WTC11 (cell line): ENCODE measurements around the gene ZMYND11. TPM values are rescaled to one million over a fixed set of nuclear protein-coding genes. Genes with fewer than 3 reads are reported as not detected.

Source experiments
- ATAC-seq: fragments of 200-7000 bp; cut with Tn5 transposase; 2 replicates; pipeline ENCODE4 v1.10.0; 2021; ENCODE audit warnings: mild to moderate bottlenecking, moderate library complexity
- CTCF ChIA-PET: fragments of 300-600 bp; sonication (Branson Sonifier 250); formaldehyde crosslinking; loops from one replicate; lab custom pipeline; 2021; ENCODE audit warnings: antibody characterized with exemption; lab: Charles Lee
- POLR2A ChIA-PET: fragments of 350-600 bp; sonication (Branson Sonifier 250); formaldehyde crosslinking; loops from one replicate; lab custom pipeline; 2021; ENCODE audit warnings: antibody characterized with exemption; lab: Charles Lee
- DNase-seq: peaks from one replicate; pipeline ENCODE4 v3.0.0; 2021; ENCODE audit warnings: low spot score
- H3K27ac Mint-ChIP-seq: 2 replicates; pipeline ENCODE4 v1.8.0; 2021; ENCODE audit warnings: mixed read lengths
- H3K27me3 Mint-ChIP-seq: 2 replicates; pipeline ENCODE4 v1.8.0; 2021; ENCODE audit warnings: low read depth, mild to moderate bottlenecking, moderate library complexity, mixed read lengths
- H3K36me3 Mint-ChIP-seq: 2 replicates; pipeline ENCODE4 v1.8.0; 2021; ENCODE audit warnings: mixed read lengths
- H3K4me1 Mint-ChIP-seq: 2 replicates; pipeline ENCODE4 v1.8.0; 2022; ENCODE audit warnings: mixed read lengths
- H3K4me3 Mint-ChIP-seq: 2 replicates; pipeline ENCODE4 v1.8.0; 2021; ENCODE audit warnings: mild to moderate bottlenecking, moderate library complexity, mixed read lengths
- H3K9me3 Mint-ChIP-seq: 2 replicates; pipeline ENCODE4 v1.8.0; 2021; ENCODE audit warnings: mixed read lengths
- AR ChIP-seq: fragments of 250-450 bp; sonication (Bioruptor Pico); IDR thresholded peaks from 2 replicates; pipeline ENCODE4 v1.9.0; 2021; ENCODE audit warnings: mild to moderate bottlenecking
- ARID4B ChIP-seq: sonication (generic); formaldehyde crosslinking; IDR thresholded peaks from 2 replicates; pipeline ENCODE4 v1.8.0; 2023; ENCODE audit warnings: missing genetic modification reagents, mild to moderate bottlenecking, borderline replicate concordance
- ATF1 ChIP-seq: sonication (generic); formaldehyde crosslinking; IDR thresholded peaks from 2 replicates; pipeline ENCODE4 v1.8.1; 2023; ENCODE audit warnings: mild to moderate bottlenecking, moderate library complexity, missing genetic modification reagents
- ATF2 ChIP-seq: sonication (generic); formaldehyde crosslinking; IDR thresholded peaks from 2 replicates; pipeline ENCODE4 v1.8.1; 2022; ENCODE audit warnings: low read depth, missing genetic modification reagents, borderline replicate concordance
- ATF6 ChIP-seq: sonication (generic); formaldehyde crosslinking; IDR thresholded peaks from 2 replicates; pipeline ENCODE4 v1.8.1; 2023; ENCODE audit warnings: mild to moderate bottlenecking, missing genetic modification reagents
- MXD4 ChIP-seq: fragments of 250-450 bp; sonication (Bioruptor Pico); IDR thresholded peaks from 2 replicates; pipeline ENCODE4 v1.8.0; 2021; ENCODE audit warnings: mild to moderate bottlenecking, moderate library complexity, borderline replicate concordance
- MYBL2 ChIP-seq: sonication (generic); formaldehyde crosslinking; IDR thresholded peaks from 2 replicates; pipeline ENCODE4 v1.8.1; 2023; ENCODE audit warnings: mild to moderate bottlenecking, moderate library complexity, missing genetic modification reagents
- PRDM15 ChIP-seq: sonication (generic); formaldehyde crosslinking; IDR thresholded peaks from 2 replicates; pipeline ENCODE4 v1.8.0; 2022; ENCODE audit warnings: missing genetic modification reagents
- PREB ChIP-seq: sonication (generic); formaldehyde crosslinking; IDR thresholded peaks from 2 replicates; pipeline ENCODE4 v1.8.1; 2022; ENCODE audit warnings: mild to moderate bottlenecking, missing genetic modification reagents, moderate library complexity, borderline replicate concordance
- RORB ChIP-seq: fragments of 250-450 bp; sonication (Bioruptor Pico); IDR thresholded peaks from 2 replicates; pipeline ENCODE4 v1.9.0; 2021; ENCODE audit warnings: mild to moderate bottlenecking
- STAT6 ChIP-seq: sonication (generic); formaldehyde crosslinking; conservative IDR thresholded peaks from 2 replicates; pipeline ENCODE4 v1.8.1; 2023; ENCODE audit warnings: mild to moderate bottlenecking, low read depth, missing genetic modification reagents, moderate library complexity
- ZMAT4 ChIP-seq: fragments of 250-450 bp; sonication (Bioruptor Pico); IDR thresholded peaks from 2 replicates; pipeline ENCODE4 v1.9.0; 2021; ENCODE audit warnings: mild to moderate bottlenecking
- ZNF138 ChIP-seq: sonication (generic); formaldehyde crosslinking; conservative IDR thresholded peaks from 2 replicates; pipeline ENCODE4 v1.8.1; 2022; ENCODE audit warnings: mild to moderate bottlenecking, moderate library complexity, missing genetic modification reagents
- ZNF219 ChIP-seq: sonication (generic); formaldehyde crosslinking; IDR thresholded peaks from 2 replicates; pipeline ENCODE4 v1.8.0; 2023; ENCODE audit warnings: missing genetic modification reagents, mild to moderate bottlenecking, borderline replicate concordance
- ZNF281 ChIP-seq: sonication (generic); formaldehyde crosslinking; IDR thresholded peaks from 2 replicates; pipeline ENCODE4 v1.8.0; 2023; ENCODE audit warnings: mild to moderate bottlenecking, missing genetic modification reagents
- total RNA-seq: library from RNA; stranded (reverse); gene quantifications from 3 replicates; pipeline ENCODE4 v1.2.3, GENCODE V29; 2021

ZMYND11 gene
- total RNA-seq, 1 experiment from 2014 or later = 22.3 TPM

GRCh38 chr10:104416-104815 lies 30.8 kb upstream of the ZMYND11 start:
- ChIA-PET CTCF (no interaction called here), POLR2A (no interaction called here)
- ATAC-seq = no peak
- H3K36me3 Mint-ChIP-seq = no peaks in the 10 kb centered on the region
- DNase-seq = no peak
- no peaks in the 10 kb centered on the region; the same call in 1 of the 2 replicates for H3K27me3 Mint-ChIP-seq
- H3K9me3 Mint-ChIP-seq = peaks cover 13% of the 10 kb centered on the region
- H3K27ac Mint-ChIP-seq = no peak overlapping the region
- no peak overlapping the region for H3K4me3 Mint-ChIP-seq
- no peaks in the 10 kb centered on the region for H3K4me1 Mint-ChIP-seq
- TF ChIP-seq AR (no peak), PRDM15 (CRISPR knock-in tag) (no peak), ZNF219 (CRISPR knock-in tag) (no peak), ARID4B (CRISPR knock-in tag) (no peak), STAT6 (CRISPR knock-in tag) (no peak), ATF1 (CRISPR knock-in tag) (no peak), ZMAT4 (CRISPR knock-in tag) (no peak), RORB (no peak), ZNF281 (no peak), MXD4 (no peak), ATF6 (no peak), ATF2 (no peak), ZNF138 (CRISPR knock-in tag) (no peak), MYBL2 (CRISPR knock-in tag) (no peak), PREB (CRISPR knock-in tag) (no peak)
